ENCODE results near the gene OSBPL10. TPM values are rescaled to one million over a fixed set of nuclear protein-coding genes. Genes with fewer than 3 reads are reported as not detected.

Gene OSBPL10
- total and polyA plus RNA-seq, 4 donors, result 3.9 to 33.0 (median 13.1) TPM

DNA sequence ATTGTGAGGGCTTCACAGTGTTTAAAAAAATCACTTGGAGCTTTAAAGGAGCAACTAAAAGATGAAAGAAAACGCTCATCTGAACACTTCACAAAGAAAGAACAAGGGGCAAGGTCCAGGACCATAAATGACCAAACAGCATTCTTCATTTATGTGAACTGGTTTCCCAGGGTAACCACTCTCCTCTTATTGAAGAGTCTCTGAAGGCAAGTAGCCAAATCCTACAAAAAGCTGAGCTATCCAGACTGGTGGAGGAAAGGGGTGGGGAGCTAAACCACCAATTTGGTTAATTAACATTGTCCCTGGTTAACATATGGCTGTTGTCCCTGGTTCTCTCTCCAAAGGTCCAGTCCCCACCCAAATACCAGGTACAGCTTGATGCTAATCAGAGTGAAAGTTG lies 58.1 kb downstream of the OSBPL10 start:
- Histone ChIP-seq H3K4me1 (ENCODE audit: control insufficient read depth in 5 of 5, insufficient read depth in 5 of 5, low read length in 5 of 5) (peaks cover 0 to 7% (median 1%) of the 10 kb centered on the region in 5 donors), H3K4me3 (no peak overlapping the region), H3K36me3 (ENCODE audit: control insufficient read depth in 4 of 4, insufficient read depth in 4 of 4, low read length in 4 of 4) (peaks cover 0 to 7% (median 0%) of the 10 kb centered on the region in 4 donors), H3K27me3 (ENCODE audit: control insufficient read depth in 3 of 3, insufficient read depth in 3 of 3, low read length in 2 of 3) (no peaks in the 10 kb centered on the region), H3K9me3 (ENCODE audit: control insufficient read depth in 4 of 4, insufficient read depth in 3 of 4, low read length in 3 of 4) (peaks cover 2 to 8% (median 5%) of the 10 kb centered on the region in 4 donors), H3K27ac (ENCODE audit: low read depth in 1 of 2, low read length in 1 of 2) (no peak overlapping the region), H3K9ac (ENCODE audit: insufficient read depth in 1 of 2, low read length in 2 of 2) (no peak overlapping the region)
- 47 to 58% methylated on average over 1 of the region's 1 CpG for WGBS, 2 donors
- ATAC-seq (ENCODE audit: insufficient read depth, low FRiP score), result no peak
- peak in 2 of 3 donors; percentile 64 to 73 for DNase-seq
- no peak for TF ChIP-seq CTCF (IDR thresholded peaks at IDR 0.05; ENCODE audit: control extremely low read depth, extremely low read depth)

DNA sequence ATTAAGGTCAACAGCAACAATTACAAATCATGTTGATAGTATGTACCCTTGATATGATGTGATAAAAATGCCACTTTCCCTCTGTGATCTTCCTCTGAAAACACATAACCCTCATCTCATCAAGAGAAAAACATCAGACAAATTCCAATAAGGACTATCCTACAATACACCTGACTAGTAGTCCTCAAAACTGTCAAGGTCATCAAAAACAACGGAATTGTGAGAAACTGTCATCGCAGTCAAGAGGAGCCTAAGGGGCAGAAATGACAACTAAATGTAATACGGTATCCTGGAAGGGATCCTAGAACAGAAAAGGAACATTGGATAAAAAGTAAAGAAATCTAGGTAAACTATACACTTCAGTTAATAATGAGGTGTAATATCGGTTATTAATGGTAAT lies 59.2 kb downstream of the OSBPL10 start:
- H3K27ac ChIP-seq (ENCODE audit: low read depth in 1 of 2, low read length in 1 of 2), result no peak overlapping the region
- H3K9ac ChIP-seq (ENCODE audit: insufficient read depth in 1 of 2, low read length in 2 of 2), result no peak overlapping the region
- H3K27me3 ChIP-seq (ENCODE audit: control insufficient read depth in 3 of 3, insufficient read depth in 3 of 3, low read length in 2 of 3), result no peaks in the 10 kb centered on the region
- DNase-seq (no peak), ATAC-seq (ENCODE audit: insufficient read depth, low FRiP score) (no peak)
- H3K4me3 ChIP-seq, result no peak overlapping the region
- H3K36me3 ChIP-seq (ENCODE audit: control insufficient read depth in 4 of 4, insufficient read depth in 4 of 4, low read length in 4 of 4), result peaks cover 0 to 7% (median 0%) of the 10 kb centered on the region in 4 donors
- TF ChIP-seq CTCF (IDR thresholded peaks at IDR 0.05; ENCODE audit: control extremely low read depth, extremely low read depth), result no peak
- H3K9me3 ChIP-seq (ENCODE audit: control insufficient read depth in 4 of 4, insufficient read depth in 3 of 4, low read length in 3 of 4), result peaks cover 2 to 8% (median 5%) of the 10 kb centered on the region in 4 donors
- WGBS, 2 donors, result 70 to 84% methylated on average over 4 of the region's 4 CpGs
- peaks cover 1 to 17% (median 8%) of the 10 kb centered on the region in 5 donors for H3K4me1 ChIP-seq (ENCODE audit: control insufficient read depth in 5 of 5, insufficient read depth in 5 of 5, low read length in 5 of 5)

DNA sequence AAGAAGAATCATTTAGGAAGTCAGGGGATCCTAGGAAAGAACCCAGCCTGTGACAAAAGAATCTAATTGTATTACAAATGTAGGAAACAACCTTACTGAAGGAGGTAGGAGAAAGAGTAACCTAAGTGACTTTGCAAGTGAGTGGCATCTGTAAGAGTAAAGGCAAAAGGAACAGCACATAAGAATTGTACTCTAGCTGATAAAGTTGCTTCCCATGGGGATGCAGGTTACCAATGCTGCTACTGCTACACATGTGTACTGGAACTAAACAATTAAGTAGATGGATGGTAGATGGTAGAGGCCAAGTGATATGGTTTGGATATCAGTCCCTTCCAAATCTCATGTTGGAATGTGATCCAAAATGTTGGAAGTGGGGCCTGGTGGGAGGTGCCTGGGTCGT lies 60.8 kb downstream of the OSBPL10 start:
- 90 to 97% methylated on average over 1 of the region's 1 CpG for WGBS, 2 donors
- TF ChIP-seq CTCF (IDR thresholded peaks at IDR 0.05; ENCODE audit: control extremely low read depth, extremely low read depth), result no peak
- H3K4me3 ChIP-seq, result no peak overlapping the region

GRCh38 chr3:31919528-31919927 lies 61.5 kb downstream of the OSBPL10 start:
- ATAC-seq (ENCODE audit: insufficient read depth, low FRiP score) (no peak), DNase-seq (no peak)
- no peak overlapping the region for H3K9ac ChIP-seq (ENCODE audit: insufficient read depth in 1 of 2, low read length in 2 of 2)
- 79 to 89% methylated on average over 2 of the region's 2 CpGs for WGBS, 2 donors
- peaks cover 2 to 8% (median 5%) of the 10 kb centered on the region in 4 donors for H3K9me3 ChIP-seq (ENCODE audit: control insufficient read depth in 4 of 4, insufficient read depth in 3 of 4, low read length in 3 of 4)
- TF ChIP-seq CTCF (IDR thresholded peaks at IDR 0.05; ENCODE audit: control extremely low read depth, extremely low read depth), result no peak
- peaks cover 0 to 7% (median 0%) of the 10 kb centered on the region in 4 donors for H3K36me3 ChIP-seq (ENCODE audit: control insufficient read depth in 4 of 4, insufficient read depth in 4 of 4, low read length in 4 of 4)
- no peak overlapping the region for H3K27ac ChIP-seq (ENCODE audit: low read depth in 1 of 2, low read length in 1 of 2)
- no peaks in the 10 kb centered on the region for H3K27me3 ChIP-seq (ENCODE audit: control insufficient read depth in 3 of 3, insufficient read depth in 3 of 3, low read length in 2 of 3)
- no peak overlapping the region for H3K4me3 ChIP-seq
- H3K4me1 ChIP-seq (ENCODE audit: control insufficient read depth in 5 of 5, insufficient read depth in 5 of 5, low read length in 5 of 5), result peaks cover 1 to 18% (median 8%) of the 10 kb centered on the region in 5 donors

More for the DNA sequence above, 60.8 kb downstream of the OSBPL10 start:
- Histone ChIP-seq H3K4me1 (ENCODE audit: control insufficient read depth in 5 of 5, insufficient read depth in 5 of 5, low read length in 5 of 5) (peaks cover 1 to 18% (median 8%) of the 10 kb centered on the region in 5 donors), H3K36me3 (ENCODE audit: control insufficient read depth in 4 of 4, insufficient read depth in 4 of 4, low read length in 4 of 4) (peaks cover 0 to 7% (median 0%) of the 10 kb centered on the region in 4 donors), H3K27ac (ENCODE audit: low read depth in 1 of 2, low read length in 1 of 2) (no peak overlapping the region), H3K9ac (ENCODE audit: insufficient read depth in 1 of 2, low read length in 2 of 2) (no peak overlapping the region), H3K9me3 (ENCODE audit: control insufficient read depth in 4 of 4, insufficient read depth in 3 of 4, low read length in 3 of 4) (peaks cover 2 to 8% (median 5%) of the 10 kb centered on the region in 4 donors), H3K27me3 (ENCODE audit: control insufficient read depth in 3 of 3, insufficient read depth in 3 of 3, low read length in 2 of 3) (no peaks in the 10 kb centered on the region)
- DNase-seq, result no peak
- ATAC-seq (ENCODE audit: insufficient read depth, low FRiP score), result no peak
